Ovary (tissue), 3 donors: ENCODE measurements around the gene SPRED3.

Experiments
- EP300 ChIP-seq: sonication (generic); formaldehyde crosslinking; IDR thresholded peaks from one replicate; pipeline ENCODE4 v1.6.1; 2017; ENCODE audit warnings: antibody characterized with exemption
- POLR2A ChIP-seq: fragments of 450-650 bp; IDR thresholded peaks from one replicate; pipeline ENCODE4 v1.6.1; 2017; ENCODE audit warnings: antibody characterized with exemption, mild to moderate bottlenecking, moderate library complexity
- TF ChIP-seq, protein P1 (sequence below), 3 donors: fragments of 450-650 bp in 2 of 3; fragments of 200-600 bp in 1 of 3; IDR thresholded peaks; one replicate each; pipeline versions ENCODE4 v1.5.1 to v1.8.0; 2016 to 2022; ENCODE audit warnings: antibody characterized with exemption in 3 of 3, mild to moderate bottlenecking in 1 of 3
- donor health status: DM: no; HTN: no; CAD: no.

GRCh38 chr19:38413416-38413815 lies 24.9 kb downstream of the SPRED3 start:
- TF ChIP-seq EP300: no peak
- TF ChIP-seq, protein P1, sequence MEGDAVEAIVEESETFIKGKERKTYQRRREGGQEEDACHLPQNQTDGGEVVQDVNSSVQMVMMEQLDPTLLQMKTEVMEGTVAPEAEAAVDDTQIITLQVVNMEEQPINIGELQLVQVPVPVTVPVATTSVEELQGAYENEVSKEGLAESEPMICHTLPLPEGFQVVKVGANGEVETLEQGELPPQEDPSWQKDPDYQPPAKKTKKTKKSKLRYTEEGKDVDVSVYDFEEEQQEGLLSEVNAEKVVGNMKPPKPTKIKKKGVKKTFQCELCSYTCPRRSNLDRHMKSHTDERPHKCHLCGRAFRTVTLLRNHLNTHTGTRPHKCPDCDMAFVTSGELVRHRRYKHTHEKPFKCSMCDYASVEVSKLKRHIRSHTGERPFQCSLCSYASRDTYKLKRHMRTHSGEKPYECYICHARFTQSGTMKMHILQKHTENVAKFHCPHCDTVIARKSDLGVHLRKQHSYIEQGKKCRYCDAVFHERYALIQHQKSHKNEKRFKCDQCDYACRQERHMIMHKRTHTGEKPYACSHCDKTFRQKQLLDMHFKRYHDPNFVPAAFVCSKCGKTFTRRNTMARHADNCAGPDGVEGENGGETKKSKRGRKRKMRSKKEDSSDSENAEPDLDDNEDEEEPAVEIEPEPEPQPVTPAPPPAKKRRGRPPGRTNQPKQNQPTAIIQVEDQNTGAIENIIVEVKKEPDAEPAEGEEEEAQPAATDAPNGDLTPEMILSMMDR (IDR thresholded peaks at IDR 0.05): no peak
- no peak for TF ChIP-seq POLR2A
